HG02610 (cell line): Measurements from ENCODE around the gene TMEM120B.
A peak's percentile ranks its signal among the peaks of the same experiment; 100 is the strongest.
"Not testable (repeated sequence)": the region's sequence is repeated elsewhere in the genome, so short reads cannot be mapped to it uniquely, and the experiment has no call there.

Experiments used
- ATAC-seq: cut with Tn5 transposase; IDR thresholded peaks from one replicate; pipeline ENCODE4 v1.9.1; 2021; ENCODE audit warnings: mild to moderate bottlenecking, moderate library complexity; ENCODE audit not compliant: unreplicated experiment

TMEM120B gene

DNA sequence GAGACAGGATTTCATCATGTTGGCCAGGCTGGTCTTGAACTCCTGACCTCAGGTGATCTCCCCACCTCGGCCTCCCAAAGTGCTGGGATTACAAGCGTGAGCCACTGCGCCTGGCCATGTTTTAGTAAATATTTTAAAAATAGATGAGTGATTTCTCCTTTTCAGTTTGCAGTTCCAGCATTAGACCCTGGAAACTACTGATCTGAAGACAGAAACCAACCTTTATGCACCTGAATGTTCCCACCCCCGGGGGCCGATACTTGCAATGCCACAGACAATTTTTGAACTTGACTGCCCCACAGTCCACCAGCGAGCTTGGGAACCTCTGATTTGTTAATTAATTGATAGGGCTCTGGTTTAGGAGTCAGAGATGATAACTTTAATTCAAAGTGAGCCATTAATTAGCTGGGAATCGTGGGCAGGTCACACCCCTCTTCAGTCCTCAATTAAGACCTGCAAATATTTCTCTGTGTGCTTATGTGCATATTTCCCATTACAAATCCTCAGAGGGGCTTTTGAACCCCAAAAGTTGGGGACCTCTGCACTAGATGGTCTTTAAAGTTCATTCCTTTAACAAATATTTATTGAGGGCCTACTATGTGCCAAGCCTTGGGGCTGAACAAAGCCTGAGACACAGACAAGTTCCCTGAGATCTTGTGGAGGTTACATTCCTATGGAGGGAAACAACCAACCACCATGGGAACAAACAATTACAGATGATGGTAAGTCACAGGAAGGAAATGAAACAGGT lies 4.1 kb upstream of the TMEM120B start:
- no peak for ATAC-seq

DNA sequence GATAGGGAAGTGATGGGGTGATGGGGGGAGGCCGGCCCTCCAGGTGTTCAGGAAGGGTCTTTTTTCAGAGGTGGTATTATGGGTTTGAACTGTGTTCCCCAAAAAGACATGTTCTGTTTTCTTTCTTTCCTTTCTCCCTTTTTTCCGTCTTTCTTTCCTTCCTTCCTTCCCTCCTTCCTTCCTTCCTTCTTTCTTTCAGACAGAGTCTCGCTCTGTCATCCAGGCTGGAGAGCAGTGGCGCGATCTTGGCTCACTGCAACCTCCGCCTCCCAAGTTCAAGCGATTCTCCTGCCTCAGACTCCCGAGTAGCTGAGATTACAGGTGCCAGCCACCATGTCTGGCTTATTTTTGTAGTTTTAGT lies 3.5 kb upstream of the TMEM120B start:
- ATAC-seq: not testable (repeated sequence)

DNA sequence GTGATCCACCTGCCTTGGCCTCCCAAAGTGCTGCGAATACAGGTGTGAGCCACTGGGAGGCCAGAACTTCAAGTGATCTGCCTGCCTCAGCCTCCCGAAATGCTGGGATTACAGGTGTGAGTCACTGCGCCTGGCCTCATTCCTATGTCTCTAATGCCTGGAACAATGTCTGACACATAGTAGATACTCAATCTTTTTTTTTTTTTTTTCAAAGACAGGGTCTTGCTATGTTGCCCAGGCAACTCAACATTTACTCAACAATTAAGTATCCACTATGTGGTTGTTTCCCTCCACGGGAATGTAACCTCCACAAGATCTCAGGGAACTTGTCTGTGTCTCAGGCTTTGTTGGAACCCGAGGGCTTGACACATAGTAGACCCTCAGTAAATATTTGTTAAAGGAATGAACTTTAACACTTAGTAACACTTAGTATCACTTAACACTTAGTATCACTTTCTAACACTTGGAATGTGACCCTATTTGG lies 3.0 kb upstream of the TMEM120B start:
- ATAC-seq: no peak

DNA sequence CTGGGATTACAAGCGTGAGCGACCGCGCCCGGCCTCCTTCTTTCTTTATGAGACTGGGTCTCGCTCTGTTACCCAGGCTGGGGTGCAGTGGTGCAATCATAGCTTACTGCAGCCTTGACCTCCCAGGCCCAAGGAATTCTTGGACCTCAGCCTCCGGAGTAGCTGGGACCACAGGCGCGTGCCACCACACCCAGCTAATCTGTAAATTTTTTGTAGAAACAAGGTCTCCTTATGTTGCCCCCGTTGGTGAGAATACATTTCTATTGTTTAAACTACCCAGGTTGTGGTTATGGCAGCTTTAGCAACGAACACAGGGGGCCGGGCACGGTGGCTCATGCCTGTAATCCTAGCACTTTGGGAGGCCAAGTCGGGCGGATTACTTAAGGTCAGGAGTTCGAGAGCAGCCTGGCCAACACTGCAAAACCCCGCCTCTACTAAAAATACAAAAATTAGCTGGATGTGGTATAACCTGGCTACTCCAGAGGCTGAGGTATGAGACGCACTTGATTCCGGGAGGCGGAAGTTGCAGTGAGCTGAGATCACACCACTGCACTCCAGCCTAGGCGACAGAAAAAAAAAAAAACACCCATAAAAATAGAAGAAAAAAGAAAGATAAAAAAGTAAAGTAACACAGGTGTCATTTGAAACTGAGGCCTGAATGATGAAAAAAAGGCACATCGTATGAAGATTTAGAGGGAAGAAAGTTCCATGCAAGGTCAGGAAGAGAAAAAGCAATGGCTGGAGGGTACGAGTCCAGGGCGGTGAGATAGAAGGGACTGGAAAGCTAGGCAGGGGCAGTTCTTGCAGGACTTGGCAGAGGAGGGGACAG lies 977 bp upstream of the TMEM120B start:
- no peak for ATAC-seq

DNA sequence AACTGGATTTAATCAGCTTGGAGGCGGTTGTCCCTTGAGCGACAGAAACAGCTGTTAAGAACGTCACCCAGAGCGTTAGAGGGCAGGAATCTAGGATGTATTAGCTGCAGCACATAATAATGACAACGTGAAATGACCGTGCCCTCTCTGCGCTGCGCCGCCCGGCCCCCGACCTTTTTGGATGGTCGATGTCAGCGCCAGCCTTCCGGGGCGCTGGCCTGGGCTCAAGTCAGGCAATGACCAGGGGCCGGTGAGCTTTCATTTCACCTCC lies 427 bp upstream of the TMEM120B start:
- peak; percentile 26 for ATAC-seq

DNA sequence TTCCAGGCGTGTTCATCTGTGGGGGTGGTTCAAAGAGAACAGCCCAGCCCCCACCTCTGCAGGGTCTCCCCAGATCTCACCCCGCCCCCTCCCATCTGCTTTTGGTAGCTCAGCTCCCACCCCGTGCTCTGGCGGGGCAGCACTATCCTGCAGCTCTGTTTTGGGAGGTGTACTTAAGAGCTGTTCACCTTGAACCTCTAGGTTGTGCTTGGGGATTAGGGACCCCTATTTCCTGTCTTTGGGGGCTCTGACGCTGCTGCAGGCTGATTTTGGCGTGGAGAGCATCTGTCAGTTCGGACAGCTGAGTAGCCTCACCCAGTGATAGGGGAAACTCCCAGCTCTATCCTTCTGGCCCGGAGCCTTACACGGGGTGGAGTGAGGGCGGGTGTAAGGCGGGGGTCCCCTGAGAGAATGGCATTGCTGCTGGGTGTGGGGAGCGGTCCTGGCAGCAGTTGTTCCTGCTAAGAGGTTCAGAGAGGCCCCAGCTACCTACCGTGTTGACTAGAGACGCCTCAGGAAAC lies 765 bp downstream of the TMEM120B start:
- ATAC-seq: no peak

DNA sequence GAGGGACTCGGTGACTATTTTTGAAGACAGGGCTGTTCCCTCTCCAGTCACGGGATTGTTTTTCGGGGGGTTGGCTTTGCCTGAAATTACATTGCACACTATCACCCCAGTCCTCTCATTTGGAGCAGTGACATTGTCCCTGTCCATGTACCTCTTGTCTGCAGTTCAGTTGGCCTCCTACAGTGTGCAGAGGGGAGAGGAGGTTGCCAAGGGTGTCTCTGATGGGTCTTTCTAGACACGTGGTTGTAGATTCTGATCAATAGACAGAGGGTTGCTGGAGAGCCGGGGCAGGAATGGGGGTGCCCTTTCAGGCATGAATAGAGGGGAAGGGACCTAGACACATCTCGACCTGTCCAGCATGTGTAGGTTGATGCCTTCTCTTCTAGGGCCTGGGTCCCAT lies 1.2 kb downstream of the TMEM120B start:
- ATAC-seq: no peak

DNA sequence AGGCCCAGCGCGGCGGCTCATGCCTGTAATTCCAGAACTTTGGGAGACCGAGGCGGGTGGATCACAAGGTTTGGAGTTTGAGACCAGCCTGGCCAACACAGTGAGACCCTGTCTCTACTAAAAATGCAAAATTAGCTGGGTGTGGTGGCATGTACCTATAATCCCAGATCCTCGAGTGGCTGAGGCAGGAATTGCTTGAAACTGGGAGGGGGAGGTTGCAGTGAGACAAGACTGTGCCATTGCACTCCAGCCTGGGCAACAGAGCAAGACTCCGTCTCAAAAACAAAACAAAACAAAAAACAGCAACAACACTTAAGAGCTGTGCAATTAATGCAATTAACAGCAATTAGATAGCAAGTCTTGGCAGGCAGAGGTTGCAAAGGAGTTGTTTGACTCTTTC lies 2.5 kb downstream of the TMEM120B start:
- not testable (repeated sequence) for ATAC-seq

DNA sequence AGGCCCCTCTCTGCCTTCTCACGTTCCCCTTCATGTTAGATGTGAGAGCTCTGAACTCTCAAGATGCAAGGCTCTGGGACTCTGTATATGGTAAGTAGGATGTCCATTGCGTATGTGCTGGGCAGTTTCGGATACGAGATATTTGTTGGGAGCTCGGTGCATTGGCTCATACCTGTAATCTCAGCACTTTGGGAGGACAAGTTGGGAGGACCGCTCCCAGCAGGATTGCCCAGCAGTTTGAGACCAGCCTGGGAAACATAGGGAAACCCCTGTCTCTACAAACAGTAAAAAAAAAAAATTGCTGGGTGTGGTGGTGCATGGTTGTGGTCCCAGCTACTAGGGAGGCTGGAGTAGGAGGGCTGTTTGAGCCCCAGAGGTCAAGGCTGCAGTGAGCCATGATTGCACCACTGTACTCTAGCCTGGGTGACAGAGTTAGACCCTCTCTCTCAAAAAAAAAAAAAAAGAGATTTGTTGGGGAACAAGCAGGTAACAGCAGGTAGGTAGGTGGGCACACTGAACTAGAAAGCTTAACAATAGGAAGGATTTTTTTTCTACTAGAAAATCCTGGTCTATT lies 3.4 kb downstream of the TMEM120B start:
- no peak for ATAC-seq

DNA sequence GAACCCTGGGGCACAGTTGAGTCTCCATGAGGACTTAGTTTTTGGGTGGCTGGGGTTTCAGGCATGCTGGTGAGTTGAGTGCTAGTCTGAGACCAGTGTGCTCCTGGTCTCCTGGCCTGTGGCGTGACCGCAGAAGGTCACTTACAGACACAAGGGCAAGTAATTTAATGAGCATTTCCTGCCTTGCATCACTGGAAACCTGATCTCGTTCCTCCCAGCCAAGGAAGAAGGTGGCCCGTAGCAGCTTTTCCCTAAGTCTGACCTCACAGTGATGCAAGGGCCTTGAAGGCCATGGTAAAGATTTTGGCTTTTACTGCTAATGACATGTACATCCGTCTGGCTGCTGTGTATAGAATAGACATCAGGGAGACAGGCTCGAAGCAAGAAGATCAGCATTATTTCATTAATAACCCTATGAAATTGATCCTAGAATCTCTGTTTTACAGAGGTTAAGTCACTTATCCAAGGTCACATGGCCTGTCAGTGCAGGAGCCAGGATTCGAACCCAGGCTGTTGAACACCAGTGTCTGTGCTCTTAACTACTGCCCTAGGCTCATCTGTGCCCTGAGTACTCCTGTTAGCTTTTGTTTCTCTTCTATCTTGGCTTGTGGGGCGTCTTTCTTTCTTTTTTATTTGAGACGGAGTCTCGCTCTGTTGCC lies 4.6 kb downstream of the TMEM120B start:
- ATAC-seq: no peak

DNA sequence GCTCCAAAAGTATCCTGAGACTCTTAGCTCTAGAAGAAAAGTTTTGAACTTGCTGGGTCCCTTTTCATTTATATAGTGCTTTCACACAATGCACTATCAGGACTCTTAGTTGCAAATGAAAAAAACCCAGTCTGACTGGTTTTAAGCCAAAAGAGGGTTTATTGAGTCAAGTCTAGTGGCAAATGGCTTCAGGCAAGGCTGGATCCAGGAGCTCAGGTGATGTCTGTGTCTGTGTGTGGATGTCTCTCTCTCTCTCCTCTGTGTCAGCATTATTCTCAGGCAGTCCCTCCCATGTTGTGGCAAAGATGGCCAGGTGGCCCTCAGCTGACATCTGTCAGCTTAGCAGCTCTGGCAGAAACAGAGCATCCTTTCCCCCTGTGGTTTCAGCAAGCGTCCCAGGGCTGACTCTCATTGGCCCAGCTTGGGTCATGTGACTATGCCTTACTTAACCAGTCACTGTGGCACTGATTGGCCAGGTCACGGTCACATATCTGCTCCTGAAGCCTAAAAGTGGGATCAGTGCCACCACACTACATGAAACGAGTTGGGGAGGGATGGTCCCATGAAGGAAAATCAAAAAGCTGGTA lies 6.2 kb downstream of the TMEM120B start:
- ATAC-seq: no peak

DNA sequence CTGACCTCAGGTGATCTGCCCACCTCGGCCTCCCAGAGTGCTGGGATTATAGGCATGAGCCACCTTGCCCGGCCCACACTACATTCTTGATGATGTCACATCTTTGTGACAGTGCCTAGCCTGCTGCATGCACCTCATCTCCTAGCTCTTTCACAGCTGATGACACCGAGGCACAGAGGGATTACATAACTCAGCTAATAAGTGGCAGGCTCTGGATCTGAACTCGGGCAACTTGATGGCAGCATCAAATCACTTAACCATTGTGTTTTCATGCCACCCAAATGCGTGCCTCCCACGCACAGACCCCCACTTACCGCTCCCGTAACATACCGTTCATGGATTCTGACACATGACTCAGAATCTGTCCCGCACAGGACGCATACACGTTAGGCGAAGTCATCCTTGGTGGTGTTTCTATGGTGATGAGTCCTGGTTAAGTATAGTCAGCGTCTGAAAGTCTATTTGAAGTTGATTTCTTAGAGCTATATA lies 7.4 kb downstream of the TMEM120B start:
- ATAC-seq: no peak

DNA sequence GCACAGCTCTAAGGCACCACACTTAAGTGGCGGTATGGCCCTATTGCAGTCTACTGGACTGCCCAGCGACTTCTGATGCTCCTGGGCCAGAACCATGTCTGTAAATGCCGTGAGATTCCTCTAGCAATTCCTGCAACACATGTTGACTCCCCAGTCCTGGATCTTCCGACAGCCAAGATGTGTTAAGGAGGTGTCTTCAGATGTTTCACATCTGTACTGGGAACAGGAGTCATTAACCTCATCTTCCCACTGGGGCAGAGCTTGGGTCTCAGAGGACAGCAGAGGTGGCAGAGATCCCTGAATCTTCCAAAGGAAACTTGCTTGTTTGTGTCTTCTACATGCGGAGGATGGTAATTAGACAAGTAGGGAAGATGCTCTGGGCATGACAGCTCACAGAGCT lies 8.2 kb downstream of the TMEM120B start:
- ATAC-seq: no peak

DNA sequence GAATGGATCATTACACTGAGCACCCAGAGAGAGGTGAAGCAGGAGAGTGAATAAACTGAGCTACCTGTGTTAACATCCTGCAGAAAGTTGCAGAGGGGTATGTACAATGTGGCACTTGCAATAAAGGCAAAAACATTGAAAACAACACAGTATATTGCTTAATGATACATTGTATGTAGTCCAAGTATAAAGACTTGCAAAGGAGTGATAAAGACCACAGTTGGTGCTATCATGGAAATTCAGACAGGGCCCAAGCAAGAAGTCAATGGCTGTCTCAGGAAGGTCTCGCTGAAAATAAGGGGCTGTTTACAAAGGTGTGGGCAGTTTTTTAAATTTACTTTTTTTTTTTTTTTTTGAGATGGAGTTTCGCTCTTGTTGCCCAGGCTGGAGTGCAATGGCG lies 10.0 kb downstream of the TMEM120B start:
- no peak for ATAC-seq

DNA sequence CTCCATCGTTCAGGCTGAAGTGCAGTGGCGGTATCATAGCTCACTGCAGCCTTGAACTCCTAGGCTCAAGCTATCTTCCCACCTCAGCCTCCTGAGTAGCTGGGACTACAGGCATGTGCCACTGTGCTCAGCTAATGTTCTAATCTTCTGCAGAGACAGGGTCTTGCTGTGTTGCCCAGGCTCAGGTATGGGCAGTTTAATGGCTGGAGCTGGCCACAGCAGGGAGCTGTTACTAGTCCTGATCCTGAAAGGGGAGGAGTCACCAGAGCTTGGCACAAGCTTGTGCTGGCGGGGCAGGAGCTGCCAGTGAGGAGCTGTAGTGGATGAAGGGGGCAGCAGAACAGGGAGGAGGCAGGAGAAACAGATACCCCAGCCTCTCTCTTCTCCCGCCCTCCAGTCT lies 10.6 kb downstream of the TMEM120B start:
- no peak for ATAC-seq

DNA sequence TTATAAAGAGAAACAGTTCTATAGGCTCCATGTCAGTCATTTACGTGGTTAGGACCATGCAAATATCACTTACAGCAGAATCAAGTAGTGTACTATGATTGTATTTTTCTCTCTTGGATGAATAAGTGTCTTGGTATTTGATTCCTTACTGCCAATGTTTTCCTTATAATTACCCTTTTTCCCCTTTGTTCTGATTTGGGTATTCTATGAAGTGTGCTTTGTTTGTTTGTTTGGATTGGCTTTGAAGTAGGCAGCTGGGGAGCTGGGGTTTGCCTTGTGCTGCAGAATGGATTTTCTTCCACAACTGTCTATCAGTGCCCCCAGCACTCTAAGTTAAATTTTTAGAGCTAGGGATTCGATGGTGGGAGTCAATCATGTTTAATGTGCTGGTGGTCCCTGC lies 12.4 kb downstream of the TMEM120B start:
- no peak for ATAC-seq

DNA sequence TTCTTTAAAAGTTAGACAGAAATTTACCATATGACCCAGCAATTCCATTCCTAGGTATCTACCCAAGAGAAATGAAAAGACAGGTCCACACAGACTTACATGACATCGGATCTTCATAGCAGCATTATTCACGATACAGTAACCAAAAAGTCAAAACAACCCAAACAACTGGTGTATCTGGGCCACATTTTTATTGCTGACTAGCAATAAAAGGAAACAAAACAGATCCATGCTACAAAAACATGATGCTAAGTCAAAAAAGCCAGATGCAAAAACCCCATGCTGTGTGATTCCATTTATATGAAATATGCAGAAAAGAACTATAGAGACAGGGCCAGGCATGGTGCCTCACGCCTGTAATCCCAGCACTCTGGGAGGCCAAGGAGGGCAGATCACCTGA lies 12.9 kb downstream of the TMEM120B start:
- no peak for ATAC-seq

DNA sequence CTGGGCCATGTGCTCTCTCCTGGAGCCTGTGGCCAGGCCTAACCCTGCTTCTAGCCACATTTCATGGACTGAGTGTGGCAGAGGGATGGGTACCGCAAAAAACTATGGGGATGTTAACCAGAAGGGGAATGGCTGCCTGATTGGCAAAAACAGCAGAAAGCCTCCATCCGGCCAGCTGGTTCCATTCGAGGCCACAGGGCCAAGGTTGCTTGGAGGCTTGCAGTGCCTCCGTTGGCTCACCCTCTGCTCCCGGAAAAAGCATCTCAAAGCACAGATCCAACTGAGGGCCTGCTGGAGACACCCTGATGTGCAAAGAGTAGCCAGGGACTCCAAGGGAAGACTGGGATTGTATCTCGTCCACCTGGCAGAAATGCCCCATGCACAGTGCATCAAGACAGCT lies 16.5 kb downstream of the TMEM120B start:
- ATAC-seq: no peak

DNA sequence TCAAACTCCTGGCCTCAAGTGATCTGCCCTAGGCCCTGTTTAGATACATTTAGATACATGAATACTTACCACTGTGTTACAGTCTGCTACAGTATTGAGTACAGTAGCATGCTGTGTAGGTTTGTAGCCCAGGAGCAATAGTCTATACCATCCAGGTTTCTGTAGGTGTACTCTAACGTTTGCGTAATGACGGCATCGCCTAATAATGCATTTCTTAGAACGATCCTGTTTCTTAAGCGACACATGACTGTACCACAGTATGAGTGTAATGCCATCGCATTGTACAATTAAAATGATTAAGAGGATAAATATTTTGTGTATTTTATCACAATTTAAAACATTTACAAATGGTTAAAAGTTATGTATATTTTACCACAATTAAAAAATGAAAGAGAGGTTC lies 18.9 kb downstream of the TMEM120B start:
- no peak for ATAC-seq

DNA sequence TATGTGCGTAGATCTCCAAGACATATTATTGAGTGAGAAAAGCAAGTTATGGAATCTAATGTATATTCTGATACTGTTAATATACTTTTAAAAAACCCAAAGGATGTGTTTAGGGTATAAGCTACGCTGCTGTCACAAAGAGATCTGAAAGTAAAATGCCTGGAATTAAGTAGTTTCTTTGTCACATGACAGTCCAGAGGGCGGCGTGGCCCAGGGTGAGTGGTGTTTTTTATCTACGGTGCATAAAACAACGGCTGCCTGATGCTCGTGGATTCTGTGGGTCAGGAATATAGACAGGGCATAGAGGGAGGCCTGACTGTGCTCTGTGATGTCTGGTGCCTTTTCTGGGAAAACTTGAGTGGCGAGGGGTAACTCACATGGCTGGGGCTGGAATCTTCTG lies 21.3 kb downstream of the TMEM120B start:
- ATAC-seq: no peak

DNA sequence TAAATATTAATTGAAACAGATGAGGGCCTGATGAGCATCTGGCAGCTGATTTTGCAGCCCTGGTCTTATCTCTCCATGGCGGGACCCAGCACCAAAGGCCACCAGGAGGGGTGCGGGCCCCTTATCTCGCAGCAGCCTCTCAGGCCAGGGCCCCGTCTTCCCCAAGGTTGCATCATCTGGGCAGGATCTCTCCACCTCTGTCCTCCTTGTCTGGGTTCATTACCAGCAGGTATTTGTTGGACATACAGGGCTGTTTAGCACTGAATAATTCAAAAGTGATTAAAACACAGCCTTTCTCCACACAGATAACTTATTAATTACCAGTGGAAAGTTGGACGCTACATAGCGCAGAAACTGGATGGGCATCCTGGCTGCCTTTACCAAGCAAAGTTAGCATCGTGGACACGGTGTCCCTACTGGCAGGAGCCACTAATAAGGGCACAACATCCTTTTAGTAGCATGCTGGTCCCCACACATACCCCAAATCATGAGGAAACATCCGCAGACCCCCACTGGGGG lies 25.8 kb downstream of the TMEM120B start:
- ATAC-seq: no peak
